Measurements from ENCODE around the gene CD80. TPM values are rescaled to one million over a fixed set of nuclear protein-coding genes. Genes with fewer than 3 reads are reported as not detected.
"Not testable (repeated sequence)": the region's sequence is repeated elsewhere in the genome, so short reads cannot be mapped to it uniquely, and the experiment has no call there.

The CD80 gene
- total and polyA plus RNA-seq, 3 experiments from 2014 or later: 0.91 to 17.9 (median 16.8) TPM

DNA sequence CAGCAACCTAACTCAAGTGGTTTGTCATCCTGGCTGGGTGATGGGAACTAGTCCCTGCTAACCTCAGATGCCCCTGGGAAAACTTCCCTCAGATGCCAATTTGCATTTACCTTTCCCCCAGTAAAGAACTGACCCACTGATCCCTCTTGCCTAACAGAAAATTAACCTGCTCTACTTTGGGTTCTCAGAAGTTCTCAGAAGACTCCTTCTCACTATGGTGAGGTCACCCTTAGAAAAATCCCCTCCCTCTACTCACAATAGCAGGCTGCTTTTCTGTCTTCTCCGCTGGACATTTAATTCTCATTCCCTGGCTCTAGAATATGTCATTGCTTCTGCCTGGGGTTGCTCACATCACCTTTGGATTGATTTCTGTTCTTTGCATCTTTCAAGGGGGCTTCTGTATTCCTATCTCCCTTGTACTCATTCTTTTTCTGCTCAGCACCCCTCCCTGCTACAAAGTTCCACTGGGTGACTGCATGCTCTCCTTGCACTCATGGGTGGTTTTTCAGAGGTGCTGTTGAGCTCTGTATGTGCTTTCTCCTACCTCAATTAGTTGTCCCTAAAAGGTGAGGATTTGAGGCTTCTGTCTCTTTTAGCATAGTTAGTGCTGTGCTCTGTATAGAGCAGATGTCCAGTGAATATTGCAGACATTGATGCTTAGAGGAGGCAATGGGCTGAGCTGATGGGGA lies 39.1 kb upstream of the CD80 start:
- ChIA-PET POLR2A (no interaction called here), CTCF (no interaction called here)
- no peak overlapping the region for H3K4me3 ChIP-seq (ENCODE audit: low read length)
- Mint-ChIP-seq H3K4me1 (no peaks in the 10 kb centered on the region), H3K27me3 (peaks cover 0 to 4% of the 10 kb centered on the region in 2 donors), H3K27ac (peak overlapping the region in 1 of 8 donors; percentile 29), H3K36me3 (peaks cover 0 to 2% (median 0%) of the 10 kb centered on the region in 3 donors), H3K9me3 (no peaks in the 10 kb centered on the region), H3K4me3 (no peak overlapping the region)
- H3K27ac ChIP-seq (ENCODE audit: low read depth, low read length): no peak overlapping the region
- no peaks in the 10 kb centered on the region for H3K36me3 ChIP-seq (ENCODE audit: insufficient read depth, low read length)
- no peaks in the 10 kb centered on the region for H3K27me3 ChIP-seq (ENCODE audit: insufficient read depth, low read length, poor library complexity, severe bottlenecking)
- no peaks in the 10 kb centered on the region for H3K4me1 ChIP-seq (ENCODE audit: insufficient read depth, low read length)
- H3K9me3 ChIP-seq (ENCODE audit: low read length): no peaks in the 10 kb centered on the region
- DNase-seq: no peak

DNA sequence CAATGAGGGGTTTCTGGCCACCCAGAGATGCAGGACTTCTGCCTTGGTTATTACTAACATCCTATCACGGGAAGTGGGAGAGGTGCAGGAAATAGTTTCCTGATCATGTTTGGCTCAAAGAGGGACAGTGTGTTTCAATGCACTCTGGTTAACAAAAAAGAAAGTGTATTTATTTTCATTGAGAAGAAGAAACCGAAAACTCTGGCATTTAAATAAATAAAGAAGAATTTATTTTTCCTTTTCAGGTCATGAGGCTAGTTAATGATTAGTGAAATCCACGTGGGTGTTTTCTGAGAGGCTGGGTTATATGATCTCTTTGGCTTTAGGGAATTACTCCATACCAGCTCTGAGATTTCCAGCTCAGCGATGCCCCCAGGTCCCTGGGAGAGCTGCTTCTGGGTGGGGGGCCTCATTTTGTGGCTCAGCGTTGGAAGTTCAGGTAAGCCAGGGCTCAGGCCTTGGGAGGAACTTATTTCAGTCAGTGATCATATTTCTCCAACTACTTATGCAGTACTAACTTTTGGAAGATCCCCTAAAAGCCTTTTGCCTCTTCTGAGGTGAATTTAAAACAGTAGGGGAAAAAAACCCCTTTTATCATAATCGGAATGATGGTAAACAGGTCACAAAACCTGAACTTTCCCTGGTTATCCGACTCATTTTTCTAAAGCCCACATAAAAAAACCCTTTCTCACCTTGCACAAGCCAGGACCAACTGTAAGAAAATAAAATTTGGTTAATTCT lies 38.3 kb upstream of the CD80 start, which contains the start of gene PLA1A:
TSS of gene PLA1A (plus strand) at position 338 of the 741 bp plus-strand sequence. CDS start at position 367, 29 bp downstream.
- no peaks in the 10 kb centered on the region for H3K4me1 ChIP-seq (ENCODE audit: insufficient read depth, low read length)
- Mint-ChIP-seq H3K27ac (peak within 1 kb of the TSS in 1 of 8 donors; percentile 52), H3K27me3 (peaks cover 0 to 4% of the 10 kb centered on the region in 2 donors), H3K4me1 (no peaks in the 10 kb centered on the region), H3K4me3 (no peak within 1 kb of the TSS), H3K9me3 (no peaks in the 10 kb centered on the region), H3K36me3 (no peaks in the 10 kb centered on the region)
- ChIA-PET POLR2A (no interaction called here), CTCF (no interaction called here)
- no peaks in the 10 kb centered on the region for H3K9me3 ChIP-seq (ENCODE audit: low read length)
- no peak within 1 kb of the TSS for H3K4me3 ChIP-seq (ENCODE audit: low read length)
- no peak within 1 kb of the TSS for H3K27ac ChIP-seq (ENCODE audit: low read depth, low read length)
- no peaks in the 10 kb centered on the region for H3K27me3 ChIP-seq (ENCODE audit: insufficient read depth, low read length, poor library complexity, severe bottlenecking)
- no peak for DNase-seq
- no peaks in the 10 kb centered on the region for H3K36me3 ChIP-seq (ENCODE audit: insufficient read depth, low read length)

DNA sequence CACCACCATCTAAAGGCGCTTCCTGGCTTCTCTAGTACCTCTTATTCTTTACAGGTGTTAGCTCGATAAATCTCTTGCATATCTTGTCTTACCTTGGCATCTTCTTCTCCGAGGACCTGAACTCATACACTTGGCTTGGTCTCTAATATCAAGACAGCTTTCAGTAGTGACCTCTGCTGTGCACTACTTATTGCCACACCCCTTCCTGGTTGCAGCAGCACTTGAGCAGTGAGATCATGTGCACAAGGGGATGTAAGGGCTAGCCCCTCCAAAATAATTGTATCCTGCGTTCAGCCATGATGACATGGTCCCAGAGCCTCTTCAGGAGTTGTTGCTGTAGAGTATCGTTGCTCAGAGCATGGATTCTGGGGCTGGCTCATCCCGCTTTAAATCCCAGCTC lies 37.0 kb upstream of the CD80 start:
- Mint-ChIP-seq H3K4me1 (no peaks in the 10 kb centered on the region), H3K27ac (peak overlapping the region in 1 of 8 donors; percentile 94), H3K4me3 (no peak overlapping the region), H3K36me3 (no peaks in the 10 kb centered on the region), H3K9me3 (no peaks in the 10 kb centered on the region), H3K27me3 (peaks cover 5 to 6% of the 10 kb centered on the region in 2 donors)
- H3K27ac ChIP-seq (ENCODE audit: low read depth, low read length): no peak overlapping the region
- H3K4me3 ChIP-seq (ENCODE audit: low read length): no peak overlapping the region
- no peaks in the 10 kb centered on the region for H3K4me1 ChIP-seq (ENCODE audit: insufficient read depth, low read length)
- DNase-seq: no peak
- no peaks in the 10 kb centered on the region for H3K9me3 ChIP-seq (ENCODE audit: low read length)
- no peaks in the 10 kb centered on the region for H3K36me3 ChIP-seq (ENCODE audit: insufficient read depth, low read length)
- ChIA-PET POLR2A (no interaction called here), CTCF (no interaction called here)
- H3K27me3 ChIP-seq (ENCODE audit: insufficient read depth, low read length, poor library complexity, severe bottlenecking): no peaks in the 10 kb centered on the region

DNA sequence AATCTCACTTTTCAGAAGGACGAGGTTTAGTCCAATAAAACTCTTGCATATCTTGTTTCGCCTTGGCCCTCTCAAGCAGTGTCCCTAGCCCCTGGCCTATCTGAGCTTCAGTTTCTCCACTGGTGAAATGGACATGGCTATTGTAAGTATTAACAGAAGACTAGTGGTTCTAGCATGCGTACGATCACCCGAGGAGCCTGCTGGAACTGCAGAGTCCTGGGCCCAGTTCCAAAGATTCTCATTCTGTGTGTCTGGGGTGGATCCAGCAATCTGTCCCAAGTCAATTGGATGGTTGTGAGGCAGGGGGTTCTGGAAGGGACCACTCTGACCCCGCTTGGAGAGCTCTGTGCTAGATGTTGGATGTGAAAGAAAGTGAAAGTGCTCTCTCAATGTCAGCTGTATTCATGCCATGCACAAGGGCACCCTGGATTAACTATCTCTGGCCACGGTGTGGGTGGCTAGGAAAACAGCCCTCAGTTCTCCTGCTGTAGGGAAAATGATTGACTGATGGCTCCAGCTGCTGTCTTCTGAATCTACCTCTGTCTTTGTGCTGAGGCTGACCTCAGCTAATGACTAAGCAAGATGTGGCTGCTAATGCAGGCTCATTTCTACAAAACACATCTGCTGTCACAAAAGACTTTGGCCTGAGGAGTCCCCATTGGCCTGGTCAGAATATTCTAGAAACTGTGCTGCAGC lies 36.4 kb upstream of the CD80 start:
- Histone ChIP-seq H3K27me3 (ENCODE audit: insufficient read depth, low read length, poor library complexity, severe bottlenecking) (no peaks in the 10 kb centered on the region), H3K4me3 (ENCODE audit: low read length) (no peak overlapping the region), H3K9me3 (ENCODE audit: low read length) (no peaks in the 10 kb centered on the region), H3K27ac (ENCODE audit: low read depth, low read length) (no peak overlapping the region), H3K4me1 (ENCODE audit: insufficient read depth, low read length) (no peaks in the 10 kb centered on the region), H3K36me3 (ENCODE audit: insufficient read depth, low read length) (no peaks in the 10 kb centered on the region)
- Mint-ChIP-seq H3K4me3 (no peak overlapping the region), H3K36me3 (no peaks in the 10 kb centered on the region), H3K9me3 (no peaks in the 10 kb centered on the region), H3K4me1 (no peaks in the 10 kb centered on the region), H3K27ac (no peak overlapping the region), H3K27me3 (peaks cover 6 to 7% of the 10 kb centered on the region in 2 donors)
- DNase-seq: no peak
- ChIA-PET POLR2A (no interaction called here), CTCF (no interaction called here)

DNA sequence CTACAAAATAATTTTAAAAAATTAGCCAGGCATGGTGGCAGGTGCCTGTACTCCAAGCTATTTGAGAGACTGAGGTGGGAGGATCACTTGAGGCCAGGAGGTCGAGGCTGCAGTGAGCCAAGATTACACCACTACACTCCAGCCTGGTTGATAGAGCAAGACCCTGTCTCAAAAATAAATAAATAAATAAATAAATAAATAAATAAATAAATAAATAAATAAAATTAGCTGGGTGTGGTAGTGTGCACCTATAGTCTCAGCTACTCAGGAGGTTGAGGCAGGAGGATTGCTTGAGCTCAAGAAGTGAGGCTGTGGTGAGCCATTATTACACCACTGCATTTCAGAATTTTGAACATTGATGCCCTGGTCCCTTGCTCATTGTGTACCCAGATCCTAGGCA lies 35.5 kb upstream of the CD80 start:
- H3K27ac Mint-ChIP-seq; POLR2A ChIA-PET; H3K9me3 ChIP-seq (ENCODE audit: low read length); H3K4me1 Mint-ChIP-seq; CTCF ChIA-PET; H3K36me3 Mint-ChIP-seq; H3K9me3 Mint-ChIP-seq; H3K36me3 ChIP-seq (ENCODE audit: insufficient read depth, low read length); H3K27me3 ChIP-seq (ENCODE audit: insufficient read depth, low read length, poor library complexity, severe bottlenecking); H3K27ac ChIP-seq (ENCODE audit: low read depth, low read length); H3K4me1 ChIP-seq (ENCODE audit: insufficient read depth, low read length); H3K4me3 Mint-ChIP-seq; DNase-seq; H3K4me3 ChIP-seq (ENCODE audit: low read length): not testable (repeated sequence)
- H3K27me3 Mint-ChIP-seq: peaks cover 6 to 13% of the 10 kb centered on the region in 2 donors

DNA sequence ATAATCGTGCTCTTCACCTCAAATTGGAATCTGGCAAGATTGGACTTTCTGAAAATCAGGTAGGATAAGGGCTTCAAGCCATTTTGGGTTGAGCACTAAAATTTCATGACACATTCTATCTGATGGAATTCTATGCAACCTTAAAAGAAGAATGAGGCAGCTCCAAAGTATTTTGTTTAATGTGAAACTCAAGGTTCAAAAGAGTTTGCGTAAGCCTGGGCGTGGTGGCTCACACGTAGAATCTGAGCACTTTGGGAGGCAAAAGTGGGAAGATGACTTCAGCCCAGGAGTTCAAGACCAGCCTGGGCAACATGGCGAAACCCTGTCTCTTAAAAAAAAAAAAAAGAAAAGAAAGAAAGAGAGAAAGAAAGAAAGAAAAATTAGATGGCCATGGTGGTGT lies 34.7 kb upstream of the CD80 start:
- H3K4me1 ChIP-seq (ENCODE audit: insufficient read depth, low read length): no peaks in the 10 kb centered on the region
- Mint-ChIP-seq H3K36me3 (no peaks in the 10 kb centered on the region), H3K27me3 (peaks cover 6 to 10% of the 10 kb centered on the region in 2 donors), H3K4me3 (no peak overlapping the region), H3K9me3 (no peaks in the 10 kb centered on the region), H3K27ac (no peak overlapping the region), H3K4me1 (no peaks in the 10 kb centered on the region)
- H3K9me3 ChIP-seq (ENCODE audit: low read length): no peaks in the 10 kb centered on the region
- no peak overlapping the region for H3K4me3 ChIP-seq (ENCODE audit: low read length)
- no peak overlapping the region for H3K27ac ChIP-seq (ENCODE audit: low read depth, low read length)
- CTCF ChIA-PET: no interaction called here
- DNase-seq: no peak
- H3K27me3 ChIP-seq (ENCODE audit: insufficient read depth, low read length, poor library complexity, severe bottlenecking): no peaks in the 10 kb centered on the region
- no peaks in the 10 kb centered on the region for H3K36me3 ChIP-seq (ENCODE audit: insufficient read depth, low read length)
- POLR2A ChIA-PET: no interaction called here

DNA sequence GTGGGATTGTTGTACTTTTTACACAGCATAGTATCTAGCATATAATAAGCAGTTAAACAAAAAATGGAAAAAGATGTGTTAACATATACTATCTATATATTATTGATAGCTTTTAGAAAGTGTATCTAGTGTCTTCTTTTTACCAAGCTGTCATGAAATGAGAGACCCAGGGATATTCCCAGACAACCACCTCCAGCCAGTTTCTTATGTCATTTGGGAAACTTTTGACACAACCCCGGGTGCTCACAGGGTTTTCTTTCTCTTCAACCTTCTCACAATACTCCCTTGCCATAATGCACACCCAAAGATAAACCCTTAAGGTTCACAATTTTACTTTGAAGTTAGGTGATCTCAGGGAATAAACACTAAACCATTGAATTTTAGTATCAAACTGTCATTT lies 33.4 kb upstream of the CD80 start:
- no peak overlapping the region for H3K4me3 Mint-ChIP-seq
- DNase-seq: no peak
- CTCF ChIA-PET: no interaction called here
- no peaks in the 10 kb centered on the region for H3K9me3 Mint-ChIP-seq
- Histone ChIP-seq H3K4me3 (ENCODE audit: low read length) (no peak overlapping the region), H3K27ac (ENCODE audit: low read depth, low read length) (no peak overlapping the region), H3K9me3 (ENCODE audit: low read length) (no peaks in the 10 kb centered on the region), H3K4me1 (ENCODE audit: insufficient read depth, low read length) (no peaks in the 10 kb centered on the region), H3K27me3 (ENCODE audit: insufficient read depth, low read length, poor library complexity, severe bottlenecking) (no peaks in the 10 kb centered on the region), H3K36me3 (ENCODE audit: insufficient read depth, low read length) (no peaks in the 10 kb centered on the region)
- POLR2A ChIA-PET: no interaction called here
- H3K4me1 Mint-ChIP-seq: no peaks in the 10 kb centered on the region
- H3K27ac Mint-ChIP-seq: no peak overlapping the region
- peaks cover 0 to 1% (median 0%) of the 10 kb centered on the region in 3 donors for H3K36me3 Mint-ChIP-seq
- peaks cover 6 to 16% of the 10 kb centered on the region in 2 donors for H3K27me3 Mint-ChIP-seq

DNA sequence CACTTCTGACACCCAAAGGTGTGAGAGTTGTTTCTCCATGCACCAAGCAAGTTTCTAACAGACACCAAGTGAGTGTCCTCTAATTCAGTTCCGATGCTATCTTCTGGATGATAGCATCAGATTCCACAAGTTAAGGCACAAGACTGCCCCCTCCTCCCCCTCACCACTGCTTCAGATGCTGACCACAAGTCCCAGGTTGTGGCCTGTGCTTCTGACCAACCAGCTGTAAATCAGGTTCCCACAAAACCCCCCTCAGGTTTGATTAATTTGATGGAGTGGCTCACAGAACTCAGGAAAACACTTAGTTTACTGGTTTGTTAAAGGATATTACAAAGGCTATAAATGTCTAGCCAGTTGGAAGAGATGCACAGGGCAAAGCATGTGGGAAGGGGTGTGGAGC lies 31.3 kb upstream of the CD80 start:
- no peak overlapping the region for H3K4me3 Mint-ChIP-seq
- H3K36me3 ChIP-seq (ENCODE audit: insufficient read depth, low read length): no peaks in the 10 kb centered on the region
- no peak for DNase-seq
- ChIA-PET CTCF (no interaction called here), POLR2A (no interaction called here)
- no peaks in the 10 kb centered on the region for H3K4me1 ChIP-seq (ENCODE audit: insufficient read depth, low read length)
- H3K4me3 ChIP-seq (ENCODE audit: low read length): no peak overlapping the region
- H3K9me3 Mint-ChIP-seq: no peaks in the 10 kb centered on the region
- no peaks in the 10 kb centered on the region for H3K9me3 ChIP-seq (ENCODE audit: low read length)
- no peak overlapping the region for H3K27ac ChIP-seq (ENCODE audit: low read depth, low read length)
- peak overlapping the region in 1 of 8 donors; percentile 68 for H3K27ac Mint-ChIP-seq
- peaks cover 6 to 16% of the 10 kb centered on the region in 2 donors for H3K27me3 Mint-ChIP-seq
- H3K27me3 ChIP-seq (ENCODE audit: insufficient read depth, low read length, poor library complexity, severe bottlenecking): no peaks in the 10 kb centered on the region
- H3K4me1 Mint-ChIP-seq: no peaks in the 10 kb centered on the region
- H3K36me3 Mint-ChIP-seq: peaks cover 0 to 1% (median 0%) of the 10 kb centered on the region in 3 donors

Measured in CD8-positive, alpha-beta memory T cell (primary cell).